Smooth muscle cell of the brain vasculature (primary cell): ENCODE measurements around the gene KDSR.
"Not testable (repeated sequence)": the region's sequence is repeated elsewhere in the genome, so short reads cannot be mapped to it uniquely, and the experiment has no call there.

Source experiments
- DNase-seq: peaks from one replicate; pipeline ENCODE4 v3.0.0-alpha.2; 2012; ENCODE audit warnings: low read depth, low spot score

The KDSR gene

GRCh38 chr18:63366213-63367052 lies 573 bp downstream of the KDSR start:
- DNase-seq: no peak

DNA sequence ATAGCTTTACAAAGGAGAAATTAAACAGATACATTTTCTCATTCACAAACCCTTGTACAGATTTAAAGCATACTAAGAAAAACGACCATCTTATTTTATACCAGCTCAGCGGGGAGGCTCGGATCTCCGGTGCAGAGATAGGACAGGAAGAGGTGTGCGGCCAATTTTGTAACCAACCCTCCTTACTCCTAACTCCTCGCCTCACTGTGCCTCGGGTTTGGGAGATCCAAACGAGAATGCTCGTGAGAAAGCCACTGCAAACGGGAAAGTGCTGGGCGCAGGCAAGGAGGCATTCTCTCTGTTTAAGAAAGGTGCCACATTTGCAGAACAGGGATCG lies 1.2 kb downstream of the KDSR start:
- DNase-seq: no peak

DNA sequence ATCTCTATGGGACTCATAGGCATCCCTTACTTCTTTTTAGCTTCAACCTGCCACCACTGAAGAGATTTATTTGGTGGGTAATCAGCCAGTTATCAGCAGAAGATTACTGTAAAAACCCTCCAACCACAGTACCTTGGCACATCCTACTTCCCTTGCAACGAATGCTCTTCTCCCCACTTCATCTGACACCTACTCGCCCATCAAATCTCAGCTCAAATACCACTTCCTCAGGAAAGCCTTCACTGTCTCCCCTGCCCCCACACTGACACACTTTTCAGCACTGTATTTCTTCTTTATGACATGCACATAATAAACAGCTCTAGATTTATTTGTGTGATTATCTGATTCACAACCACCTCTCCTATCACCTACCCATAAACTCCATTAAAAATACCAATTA lies 3.1 kb downstream of the KDSR start:
- no peak for DNase-seq

GRCh38 chr18:63363420-63363819 lies 3.6 kb downstream of the KDSR start:
- DNase-seq: not testable (repeated sequence)

DNA sequence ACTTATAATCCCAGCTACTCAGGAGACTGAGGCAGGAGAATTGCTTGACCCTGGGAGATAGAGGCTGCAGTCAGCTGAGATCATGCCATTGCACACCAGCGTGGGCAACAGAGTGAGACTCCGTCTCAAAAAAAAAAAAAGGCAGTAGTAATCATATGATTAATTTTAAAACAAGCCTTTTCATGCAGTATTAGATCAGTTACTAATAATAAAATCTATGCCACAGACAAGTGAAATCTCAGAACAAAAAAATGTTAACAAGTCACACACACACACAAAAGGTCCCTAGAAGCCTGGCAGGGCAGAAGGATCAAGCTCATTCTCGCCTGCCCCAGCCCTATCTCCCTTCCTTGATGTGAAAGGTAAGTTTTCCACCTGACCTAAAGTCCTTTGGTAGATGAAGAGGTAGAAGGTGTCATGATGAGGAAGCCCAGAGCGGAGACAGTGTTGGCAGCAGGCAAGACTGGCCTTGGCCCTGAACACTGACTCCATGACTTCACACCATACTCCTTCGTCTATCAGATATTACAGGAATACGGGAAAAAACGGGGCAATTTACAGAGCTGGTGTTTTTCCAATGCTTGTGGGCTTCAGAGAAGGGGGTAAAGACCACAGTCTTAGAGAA lies 10.6 kb downstream of the KDSR start:
- DNase-seq: no peak

DNA sequence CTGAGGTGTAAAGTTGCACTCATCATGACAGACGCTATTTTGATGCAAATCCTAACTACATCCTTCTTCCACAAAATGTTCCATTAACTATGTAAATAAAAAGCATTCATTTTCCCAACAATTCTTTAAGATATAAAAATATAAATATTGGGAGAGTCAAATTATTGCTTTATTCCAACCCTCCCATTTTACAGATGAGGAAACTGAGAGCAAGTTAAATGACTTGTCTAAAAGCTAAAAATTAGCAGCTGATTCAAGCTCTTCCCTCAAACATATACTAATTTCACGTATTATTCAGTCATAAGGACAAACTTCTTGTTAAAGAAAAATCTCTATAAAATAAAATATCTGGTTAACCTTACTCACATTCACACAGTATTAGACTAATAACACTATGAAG lies 16.8 kb downstream of the KDSR start:
- DNase-seq: no peak

GRCh38 chr18:63348508-63349136 lies 18.4 kb downstream of the KDSR start:
- no peak for DNase-seq

DNA sequence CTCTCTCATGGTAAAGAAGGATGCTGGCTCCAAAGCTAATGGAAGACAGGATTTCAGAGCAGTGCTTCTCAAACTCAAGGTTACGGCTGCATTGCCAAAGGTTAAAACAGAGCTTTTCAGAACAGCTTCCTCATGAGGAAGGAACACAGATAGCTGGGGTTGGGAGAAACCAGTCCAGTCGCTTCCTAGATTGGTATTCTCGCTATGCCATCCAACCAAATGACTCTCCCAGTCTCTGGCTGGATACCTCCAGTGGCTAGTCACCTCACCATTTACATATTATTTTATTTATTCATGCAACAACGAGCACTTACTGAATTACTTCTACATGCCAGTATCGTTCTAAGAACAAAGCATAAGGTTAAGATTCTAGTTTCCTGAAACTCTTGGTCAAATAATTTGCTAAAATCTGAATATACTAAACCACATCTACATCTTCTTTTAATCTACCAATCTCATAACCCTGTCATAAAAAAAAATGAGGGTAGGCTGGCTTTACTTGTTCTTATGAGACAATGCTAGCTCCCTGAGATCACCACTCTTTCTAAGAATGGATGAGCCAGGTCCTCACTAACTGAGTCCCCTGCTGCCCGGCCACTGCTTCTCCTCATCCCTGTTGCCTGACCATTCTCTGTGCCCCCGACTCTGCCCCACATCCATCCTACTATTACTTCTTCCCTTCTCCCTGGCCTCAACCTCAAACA lies 20.4 kb downstream of the KDSR start:
- DNase-seq: no peak

GRCh38 chr18:63346031-63346430 lies 21.0 kb downstream of the KDSR start:
- no peak for DNase-seq

GRCh38 chr18:63344918-63345317 lies 22.1 kb downstream of the KDSR start:
- DNase-seq: no peak

DNA sequence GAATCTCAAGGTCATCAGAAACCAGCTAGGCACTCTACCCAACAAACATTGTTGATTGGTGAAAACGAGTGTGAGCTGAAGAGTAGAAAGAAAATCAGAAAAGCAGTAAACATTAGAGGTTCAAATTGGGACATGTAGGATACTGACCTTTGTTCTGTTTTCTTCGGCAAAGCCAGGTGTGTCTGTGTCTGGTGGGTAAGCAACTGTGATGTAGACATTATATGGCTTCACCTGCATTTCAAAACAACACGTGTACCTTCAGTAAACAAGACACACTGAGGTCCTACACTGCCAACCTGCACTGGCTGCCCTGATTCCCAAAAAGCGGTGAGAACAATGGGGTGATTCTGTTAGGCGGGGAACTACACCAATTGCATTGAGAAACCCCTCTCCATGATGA lies 22.7 kb downstream of the KDSR start:
- no peak for DNase-seq

DNA sequence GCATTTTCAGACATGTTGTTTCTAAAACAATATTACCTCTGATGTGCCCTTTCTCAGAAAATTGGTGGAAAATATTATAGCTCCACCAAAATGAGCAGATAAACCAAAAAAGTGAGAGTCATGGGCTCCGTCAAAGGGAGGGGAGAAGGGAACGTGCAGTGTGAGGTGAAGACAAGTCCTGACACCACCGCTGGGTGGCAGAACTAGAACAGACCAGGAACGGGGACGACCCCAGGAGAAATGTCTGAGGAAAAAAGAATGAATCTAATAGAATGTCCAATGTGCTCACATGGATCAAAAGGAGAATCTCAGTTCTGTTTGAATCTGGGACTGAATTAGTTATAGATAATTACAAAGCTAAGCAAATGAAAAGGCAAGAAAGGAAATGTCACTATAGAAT lies 24.8 kb downstream of the KDSR start:
- DNase-seq: no peak

DNA sequence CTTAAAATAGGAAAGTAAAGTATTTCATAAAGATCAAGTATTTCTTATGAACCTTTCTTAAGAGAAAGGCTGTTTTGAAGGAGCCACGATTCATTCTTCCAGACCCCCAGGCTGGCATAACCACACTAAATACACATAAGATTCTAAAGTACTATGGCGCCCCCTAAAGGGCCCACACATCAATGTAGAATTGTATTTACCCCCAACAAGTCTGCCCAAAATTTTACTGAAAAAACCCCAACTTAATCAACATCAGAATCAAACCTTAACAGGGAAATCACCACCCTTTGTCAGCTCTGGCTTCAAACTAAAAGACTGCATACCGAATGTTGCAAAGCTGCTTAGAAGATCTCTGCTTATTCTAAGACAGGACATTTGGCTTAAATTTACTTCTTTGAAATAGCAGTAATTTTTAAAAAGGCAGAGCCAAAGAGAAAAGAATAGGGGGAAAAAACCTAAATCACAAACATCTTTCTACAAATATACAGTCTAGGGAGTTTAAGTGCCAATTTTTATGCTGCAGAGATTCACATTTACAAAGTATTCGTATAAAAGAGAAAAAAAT lies 27.0 kb downstream of the KDSR start:
- no peak for DNase-seq

GRCh38 chr18:63336366-63337099 lies 30.5 kb downstream of the KDSR start:
- no peak for DNase-seq

- no peak for DNase-seq
Observed at GRCh38 chr18:63331105-63331504, 35.9 kb downstream of the KDSR start.

- DNase-seq: no peak
Observed at GRCh38 chr18:63329431-63330145, 37.4 kb downstream of the KDSR start.

- no peak for DNase-seq
Observed at GRCh38 chr18:63326011-63326410, 41.0 kb downstream of the KDSR start.

GRCh38 chr18:63325086-63325686 lies 41.8 kb downstream of the KDSR start:
- DNase-seq: no peak

DNA sequence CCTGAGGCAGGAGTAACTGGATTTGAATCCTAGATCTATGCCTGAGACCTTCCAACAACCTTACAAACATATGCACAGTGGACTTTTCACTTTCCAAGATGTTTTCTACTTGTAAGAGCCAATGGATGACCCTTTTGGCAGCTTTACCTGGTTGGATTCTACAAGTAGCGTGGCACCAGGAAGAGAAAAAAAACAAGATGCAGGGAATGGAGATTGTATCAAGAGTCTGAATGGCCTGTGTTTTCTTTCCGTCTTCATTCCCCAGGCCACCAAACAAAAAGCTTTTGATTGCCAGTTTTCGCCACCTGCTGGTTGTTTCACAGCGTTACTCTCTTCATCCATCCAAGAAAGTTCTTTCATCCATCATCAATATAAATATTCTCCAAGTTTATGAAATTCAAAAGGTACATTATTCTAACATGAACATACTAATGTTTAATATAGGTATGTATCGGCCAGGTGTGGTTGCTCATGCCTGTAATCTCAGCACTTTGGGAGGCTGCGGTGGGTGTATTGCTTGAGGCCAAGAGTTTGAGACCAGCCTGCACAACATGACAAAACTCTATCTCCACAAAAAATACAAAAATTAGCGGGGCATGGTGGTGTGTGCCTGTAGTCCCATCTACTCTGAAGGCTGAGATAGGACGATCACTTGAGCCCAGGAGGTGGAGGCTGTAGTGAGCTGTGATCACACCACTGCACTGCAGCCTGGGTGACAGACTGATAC lies 43.9 kb downstream of the KDSR start:
- no peak for DNase-seq

GRCh38 chr18:63322206-63322605 lies 44.8 kb downstream of the KDSR start:
- no peak for DNase-seq
